ENCODE results near the gene KRR1.

Gene KRR1

GRCh38 chr12:75511116-75512048 lies at the start of gene KRR1:
TSS of gene KRR1 (minus strand) at chr12:75511609. CDS start at chr12:75511597, 12 bp downstream.
- Mint-ChIP-seq H3K4me3 (peak within 1 kb of the TSS; percentile 99), H3K27ac (peak within 1 kb of the TSS; percentile 97), H3K4me1 (ENCODE audit: low read depth) (peaks cover 39% of the 10 kb centered on the region), H3K27me3 (no peaks in the 10 kb centered on the region), H3K36me3 (ENCODE audit: low read depth) (peaks cover 39% of the 10 kb centered on the region), H3K9me3 (peaks cover 3% of the 10 kb centered on the region)

DNA sequence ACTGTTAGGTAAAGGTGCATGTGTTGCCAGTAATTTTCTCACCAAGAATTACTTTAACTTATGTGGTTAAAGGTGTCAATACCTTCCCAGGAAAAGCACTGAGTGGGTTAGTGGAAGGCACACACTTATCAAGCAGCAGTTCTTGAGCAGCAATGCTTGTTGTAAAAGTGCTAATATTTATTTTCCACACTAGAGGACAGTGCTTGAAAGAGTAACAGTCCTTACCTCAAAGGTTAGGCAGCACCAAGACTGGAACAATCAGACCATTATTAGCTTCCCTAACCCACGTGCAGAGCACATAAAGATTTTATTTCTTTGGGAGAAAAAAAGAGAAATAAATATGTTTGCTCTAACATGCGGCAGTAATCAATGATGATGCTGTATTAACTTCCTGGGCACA lies 48.8 kb upstream of the KRR1 start:
- Mint-ChIP-seq H3K27me3 (peaks cover 35% of the 10 kb centered on the region), H3K9me3 (no peaks in the 10 kb centered on the region), H3K4me3 (no peak overlapping the region), H3K4me1 (ENCODE audit: low read depth) (no peaks in the 10 kb centered on the region), H3K27ac (no peak overlapping the region), H3K36me3 (ENCODE audit: low read depth) (no peaks in the 10 kb centered on the region)

DNA sequence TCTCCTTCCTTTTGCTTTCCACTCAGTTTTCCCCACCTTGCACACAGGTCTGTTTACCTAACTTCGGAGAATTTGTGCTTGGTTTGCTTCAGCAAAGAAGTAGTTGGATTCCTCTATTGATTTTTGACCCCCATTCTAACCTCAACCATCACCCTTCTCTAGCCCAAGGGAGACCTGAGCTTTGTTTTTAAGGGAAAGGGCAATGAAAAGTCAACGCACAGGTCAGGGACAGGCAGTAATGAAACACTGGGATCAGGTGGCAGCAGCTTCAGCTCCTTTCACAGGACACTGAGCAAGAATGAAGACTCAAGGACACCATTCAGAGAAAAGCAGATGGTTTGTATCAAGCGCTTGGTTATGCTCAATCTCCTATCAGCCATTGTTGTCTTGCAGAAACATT lies 46.9 kb upstream of the KRR1 start:
- Mint-ChIP-seq H3K4me3 (no peak overlapping the region), H3K9me3 (no peaks in the 10 kb centered on the region), H3K36me3 (ENCODE audit: low read depth) (no peaks in the 10 kb centered on the region), H3K4me1 (ENCODE audit: low read depth) (no peaks in the 10 kb centered on the region), H3K27ac (no peak overlapping the region), H3K27me3 (peaks cover 32% of the 10 kb centered on the region)

DNA sequence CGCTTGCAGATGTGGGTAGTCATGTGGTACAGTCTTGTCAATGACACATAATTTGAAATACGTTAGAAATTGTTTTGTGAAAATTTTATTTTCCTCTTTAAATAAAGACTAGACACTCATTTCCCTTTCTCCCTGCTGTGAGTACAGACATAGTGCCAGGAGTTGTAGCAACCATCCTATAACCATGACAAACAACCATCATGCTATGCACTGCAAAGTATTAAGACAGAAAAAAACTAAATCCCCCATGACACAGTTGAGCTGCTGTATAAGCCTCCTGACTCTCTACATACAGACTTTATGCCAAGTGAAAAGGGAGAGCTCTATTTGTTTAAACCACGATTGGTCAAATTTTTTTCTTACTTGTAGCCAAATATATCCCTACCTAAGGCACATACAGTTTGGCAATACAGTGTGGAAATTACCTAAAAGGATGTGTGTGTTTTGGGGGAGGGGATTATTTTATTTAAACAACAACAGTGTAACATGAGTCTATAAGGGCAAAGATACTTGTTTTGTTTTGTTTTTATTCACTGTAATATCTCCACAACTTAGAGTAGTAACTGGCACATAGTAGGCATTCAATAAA lies 45.0 kb upstream of the KRR1 start:
- Mint-ChIP-seq H3K27ac (no peak overlapping the region), H3K27me3 (peaks cover 16% of the 10 kb centered on the region), H3K4me1 (ENCODE audit: low read depth) (peaks cover under 1% of the 10 kb centered on the region), H3K36me3 (ENCODE audit: low read depth) (no peaks in the 10 kb centered on the region), H3K4me3 (no peak overlapping the region), H3K9me3 (no peaks in the 10 kb centered on the region)

- H3K9me3 Mint-ChIP-seq, result no peaks in the 10 kb centered on the region
- peaks cover 12% of the 10 kb centered on the region for H3K4me1 Mint-ChIP-seq (ENCODE audit: low read depth)
- no peak overlapping the region for H3K4me3 Mint-ChIP-seq
- H3K27ac Mint-ChIP-seq, result no peak overlapping the region
- no peaks in the 10 kb centered on the region for H3K36me3 Mint-ChIP-seq (ENCODE audit: low read depth)
- H3K27me3 Mint-ChIP-seq, result peaks cover 24% of the 10 kb centered on the region
These were observed 43.1 kb upstream of the KRR1 start for GRCh38 chr12:75554556-75554880.

DNA sequence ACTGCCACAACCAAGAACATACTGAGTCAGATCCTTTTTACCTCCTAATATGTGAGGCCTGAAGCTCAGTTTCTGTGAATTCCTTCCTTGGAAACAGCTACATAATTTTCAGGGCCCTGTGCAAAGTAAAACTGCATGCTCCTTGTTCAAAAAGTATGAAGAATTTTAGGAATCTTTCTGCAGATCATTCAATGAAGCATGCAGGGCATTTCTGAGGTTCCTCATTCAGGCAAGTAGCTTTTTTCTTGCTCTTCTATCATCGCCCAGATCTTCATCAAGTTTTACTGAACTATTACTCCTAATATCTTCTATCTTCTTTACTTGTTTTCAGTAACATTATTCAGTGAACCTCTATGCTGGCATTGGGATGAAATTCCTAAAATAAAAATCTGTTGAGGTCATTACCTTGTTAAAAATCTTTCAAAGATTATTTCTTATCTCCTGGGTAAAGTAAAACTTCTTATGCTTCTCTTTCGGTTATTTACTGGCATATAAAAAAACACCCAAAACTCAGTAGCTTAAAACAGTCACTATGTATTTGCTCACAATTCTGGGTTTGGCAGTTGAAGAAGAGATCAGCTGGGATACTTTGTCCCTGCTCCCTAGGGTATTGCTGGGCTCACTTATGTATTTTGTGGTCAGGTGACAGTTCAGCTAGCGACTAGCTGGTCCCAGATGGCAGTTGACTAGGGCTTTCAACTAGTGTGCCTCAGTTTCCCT lies 42.6 kb upstream of the KRR1 start:
- Mint-ChIP-seq H3K27ac (no peak overlapping the region), H3K4me3 (no peak overlapping the region), H3K36me3 (ENCODE audit: low read depth) (no peaks in the 10 kb centered on the region), H3K27me3 (peaks cover 30% of the 10 kb centered on the region), H3K4me1 (ENCODE audit: low read depth) (peaks cover 12% of the 10 kb centered on the region), H3K9me3 (no peaks in the 10 kb centered on the region)

GRCh38 chr12:75553398-75553797 lies 42.0 kb upstream of the KRR1 start:
- H3K4me1 Mint-ChIP-seq (ENCODE audit: low read depth), result peaks cover 12% of the 10 kb centered on the region
- no peak overlapping the region for H3K4me3 Mint-ChIP-seq
- peaks cover 35% of the 10 kb centered on the region for H3K27me3 Mint-ChIP-seq
- H3K9me3 Mint-ChIP-seq, result no peaks in the 10 kb centered on the region
- H3K36me3 Mint-ChIP-seq (ENCODE audit: low read depth), result no peaks in the 10 kb centered on the region
- H3K27ac Mint-ChIP-seq, result no peak overlapping the region

DNA sequence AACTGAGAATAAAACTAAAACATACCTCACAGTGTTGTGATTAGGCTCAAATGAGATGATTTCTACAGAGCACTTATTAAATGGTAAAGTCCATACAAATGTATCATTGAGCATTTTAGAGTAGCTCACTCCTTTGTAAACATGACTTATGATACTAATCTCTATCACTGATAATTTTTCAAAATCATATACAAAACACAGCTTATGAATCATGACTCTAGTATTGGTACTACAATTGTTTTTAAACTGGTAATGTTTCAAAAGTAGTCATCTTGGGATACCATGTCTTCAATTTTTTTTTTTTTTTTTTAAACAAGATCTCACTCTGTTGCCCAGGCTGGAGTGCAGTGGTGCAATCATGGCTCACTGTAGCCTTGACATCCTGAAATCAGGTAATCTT lies 40.1 kb upstream of the KRR1 start:
- no peaks in the 10 kb centered on the region for H3K9me3 Mint-ChIP-seq
- no peak overlapping the region for H3K27ac Mint-ChIP-seq
- H3K4me3 Mint-ChIP-seq, result no peak overlapping the region
- no peaks in the 10 kb centered on the region for H3K36me3 Mint-ChIP-seq (ENCODE audit: low read depth)
- peaks cover 12% of the 10 kb centered on the region for H3K4me1 Mint-ChIP-seq (ENCODE audit: low read depth)
- peaks cover 39% of the 10 kb centered on the region for H3K27me3 Mint-ChIP-seq

GRCh38 chr12:75550401-75551240 lies 39.2 kb upstream of the KRR1 start:
- H3K27ac Mint-ChIP-seq, result no peak overlapping the region
- H3K36me3 Mint-ChIP-seq (ENCODE audit: low read depth), result no peaks in the 10 kb centered on the region
- H3K4me1 Mint-ChIP-seq (ENCODE audit: low read depth), result peaks cover 12% of the 10 kb centered on the region
- H3K9me3 Mint-ChIP-seq, result no peaks in the 10 kb centered on the region
- no peak overlapping the region for H3K4me3 Mint-ChIP-seq
- peaks cover 42% of the 10 kb centered on the region for H3K27me3 Mint-ChIP-seq

DNA sequence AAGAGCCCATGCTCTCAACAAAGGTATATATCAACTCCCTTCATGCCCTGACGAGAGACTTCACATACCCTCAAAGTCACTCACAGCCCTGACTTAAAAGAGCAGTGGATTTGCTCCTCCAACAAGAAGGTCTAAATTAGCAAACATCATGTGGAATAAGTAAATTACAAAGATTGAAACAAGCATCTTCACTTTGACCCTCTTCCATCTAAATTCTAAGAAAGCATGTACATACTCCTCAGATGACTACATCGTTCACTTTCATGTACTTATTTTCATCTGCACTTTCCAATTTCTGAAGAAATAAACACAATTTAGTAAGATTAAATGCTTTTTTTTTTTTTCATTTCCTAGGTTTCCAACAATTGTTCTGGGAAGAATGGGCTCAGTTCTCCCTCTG lies 38.6 kb upstream of the KRR1 start:
- peaks cover 12% of the 10 kb centered on the region for H3K4me1 Mint-ChIP-seq (ENCODE audit: low read depth)
- H3K27me3 Mint-ChIP-seq, result peaks cover 44% of the 10 kb centered on the region
- H3K27ac Mint-ChIP-seq, result no peak overlapping the region
- H3K4me3 Mint-ChIP-seq, result no peak overlapping the region
- no peaks in the 10 kb centered on the region for H3K9me3 Mint-ChIP-seq
- H3K36me3 Mint-ChIP-seq (ENCODE audit: low read depth), result no peaks in the 10 kb centered on the region

- no peak overlapping the region for H3K27ac Mint-ChIP-seq
- peaks cover 50% of the 10 kb centered on the region for H3K27me3 Mint-ChIP-seq
- no peaks in the 10 kb centered on the region for H3K36me3 Mint-ChIP-seq (ENCODE audit: low read depth)
- peaks cover 12% of the 10 kb centered on the region for H3K4me1 Mint-ChIP-seq (ENCODE audit: low read depth)
- H3K4me3 Mint-ChIP-seq, result no peak overlapping the region
- H3K9me3 Mint-ChIP-seq, result no peaks in the 10 kb centered on the region
These were observed 37.5 kb upstream of the KRR1 start for GRCh38 chr12:75548879-75549278.

DNA sequence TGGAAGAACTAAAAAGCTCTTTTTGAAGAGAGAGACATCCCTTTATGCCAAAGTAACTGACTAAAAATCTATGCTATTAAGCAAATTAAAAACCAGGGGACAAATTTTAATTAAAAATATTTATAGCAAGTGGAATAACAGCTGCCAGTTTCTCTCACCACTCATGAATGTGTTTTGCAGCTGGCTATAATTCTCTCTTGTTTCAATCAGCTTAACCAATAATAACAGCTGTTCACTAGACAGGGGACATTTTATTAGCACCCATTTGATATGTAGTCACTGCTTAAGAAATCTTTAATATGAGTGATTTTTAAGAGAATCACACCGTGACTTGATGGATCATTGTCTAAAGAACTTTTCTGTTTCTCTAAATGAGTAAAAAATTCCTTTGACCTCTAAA lies 34.2 kb upstream of the KRR1 start:
- peaks cover 4% of the 10 kb centered on the region for H3K4me1 Mint-ChIP-seq (ENCODE audit: low read depth)
- H3K4me3 Mint-ChIP-seq, result no peak overlapping the region
- no peak overlapping the region for H3K27ac Mint-ChIP-seq
- H3K36me3 Mint-ChIP-seq (ENCODE audit: low read depth), result no peaks in the 10 kb centered on the region
- H3K27me3 Mint-ChIP-seq, result peaks cover 66% of the 10 kb centered on the region
- H3K9me3 Mint-ChIP-seq, result no peaks in the 10 kb centered on the region

GRCh38 chr12:75543529-75543928 lies 32.1 kb upstream of the KRR1 start:
- no peaks in the 10 kb centered on the region for H3K36me3 Mint-ChIP-seq (ENCODE audit: low read depth)
- no peaks in the 10 kb centered on the region for H3K9me3 Mint-ChIP-seq
- H3K27me3 Mint-ChIP-seq, result peaks cover 55% of the 10 kb centered on the region
- H3K27ac Mint-ChIP-seq, result no peak overlapping the region
- H3K4me3 Mint-ChIP-seq, result no peak overlapping the region
- H3K4me1 Mint-ChIP-seq (ENCODE audit: low read depth), result no peaks in the 10 kb centered on the region

DNA sequence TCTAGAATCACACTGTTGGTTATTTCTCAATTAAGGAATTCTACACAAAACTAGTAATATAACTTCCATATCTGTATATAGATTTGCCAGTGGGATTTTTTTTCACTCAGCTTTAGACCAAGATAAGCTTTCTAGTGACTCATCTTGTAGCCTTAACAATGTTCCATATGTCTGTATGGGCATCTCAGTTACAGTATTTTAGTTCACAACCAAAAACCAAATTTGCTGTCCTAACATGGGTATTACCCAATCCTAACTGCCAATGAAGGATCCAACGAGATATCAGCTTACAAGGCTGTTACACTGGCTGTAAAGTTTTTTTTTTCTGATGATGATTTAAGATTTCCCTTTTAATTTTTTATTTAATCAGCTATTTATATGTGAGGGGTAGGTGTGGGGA lies 31.5 kb upstream of the KRR1 start:
- Mint-ChIP-seq H3K27ac (no peak overlapping the region), H3K9me3 (no peaks in the 10 kb centered on the region), H3K4me3 (no peak overlapping the region), H3K27me3 (peaks cover 52% of the 10 kb centered on the region), H3K4me1 (ENCODE audit: low read depth) (no peaks in the 10 kb centered on the region), H3K36me3 (ENCODE audit: low read depth) (no peaks in the 10 kb centered on the region)
